Activated CD8-positive, alpha-beta memory T cell treated with anti-CD3 and anti-CD28 coated beads, Interleukin-2, amount 50 U/mL, for 1 hour (primary cell): ENCODE measurements around the gene MRGPRE.

Experiments used
- DNase-seq: peaks from one replicate; pipeline ENCODE4 v3.0.0-alpha.2; 2020; ENCODE audit errors: extremely low read depth

The MRGPRE gene

GRCh38 chr11:3226846-3227567 lies 5.2 kb downstream of the MRGPRE start:
- DNase-seq = no peak

- DNase-seq = no peak
These were observed 6.1 kb downstream of the MRGPRE start for GRCh38 chr11:3225826-3226750.

GRCh38 chr11:3225159-3225758 lies 7.0 kb downstream of the MRGPRE start:
- DNase-seq = no peak

GRCh38 chr11:3224401-3225057 lies 7.7 kb downstream of the MRGPRE start:
- DNase-seq = no peak

GRCh38 chr11:3223932-3224381 lies 8.3 kb downstream of the MRGPRE start:
- DNase-seq = no peak

- DNase-seq = no peak
These were observed 9.0 kb downstream of the MRGPRE start for GRCh38 chr11:3222941-3223915.

GRCh38 chr11:3222003-3222855 lies 10.0 kb downstream of the MRGPRE start:
- no peak for DNase-seq

- no peak for DNase-seq
These were observed 10.7 kb downstream of the MRGPRE start for GRCh38 chr11:3221408-3222002.

- DNase-seq = no peak
These were observed 11.5 kb downstream of the MRGPRE start for GRCh38 chr11:3220521-3221407.

GRCh38 chr11:3220101-3220500 lies 12.1 kb downstream of the MRGPRE start:
- no peak for DNase-seq

GRCh38 chr11:3219281-3219892 lies 12.8 kb downstream of the MRGPRE start:
- DNase-seq = no peak

- DNase-seq = no peak
These were observed 13.5 kb downstream of the MRGPRE start, which contains the start of gene MRGPRG for GRCh38 chr11:3218483-3219280. MRGPRG (minus strand) TSS chr11:3218813; CDS start chr11:3218813, 0 bp downstream.

GRCh38 chr11:3217818-3218482 lies 14.3 kb downstream of the MRGPRE start:
- DNase-seq = no peak

- DNase-seq = no peak
These were observed 16.1 kb downstream of the MRGPRE start for GRCh38 chr11:3216027-3216525.

GRCh38 chr11:3215346-3216026 lies 16.7 kb downstream of the MRGPRE start:
- DNase-seq = no peak

- no peak for DNase-seq
These were observed 17.9 kb downstream of the MRGPRE start for GRCh38 chr11:3214420-3214699.
